PFSK-1 (cell line): ENCODE measurements around the gene SHCBP1.

Source experiments
- FOXP2 ChIP-seq: optimal IDR thresholded peaks from 2 replicates; pipeline ENCODE3; 2011; ENCODE audit warnings: borderline replicate concordance, control low read depth, inconsistent platforms; ENCODE audit not compliant: insufficient read depth; ENCODE audit errors: extremely low read length, extremely low read depth
- POLR2AphosphoS5 ChIP-seq: IDR thresholded peaks from 2 replicates; pipeline ENCODE4 v1.6.1; 2012; ENCODE audit warnings: low read depth, mild to moderate bottlenecking, control low read depth, low read length, moderate library complexity
- REST ChIP-seq, 2 experiments: IDR thresholded peaks; 2 replicates each; pipeline versions ENCODE4 v1.6.1 to v1.8.0; 2011 to 2012; ENCODE audit warnings: low read depth in 2 of 2, low read length in 2 of 2, control low read depth in 1 of 2, inconsistent platforms in 1 of 2, mild to moderate bottlenecking in 1 of 2, moderate library complexity in 1 of 2; ENCODE audit not compliant: insufficient read depth in 1 of 2
- TAF1 ChIP-seq: IDR thresholded peaks from 2 replicates; pipeline ENCODE4 v1.6.1; 2012; ENCODE audit warnings: low read length, control low read depth, borderline replicate concordance; ENCODE audit not compliant: insufficient read depth

DNA sequence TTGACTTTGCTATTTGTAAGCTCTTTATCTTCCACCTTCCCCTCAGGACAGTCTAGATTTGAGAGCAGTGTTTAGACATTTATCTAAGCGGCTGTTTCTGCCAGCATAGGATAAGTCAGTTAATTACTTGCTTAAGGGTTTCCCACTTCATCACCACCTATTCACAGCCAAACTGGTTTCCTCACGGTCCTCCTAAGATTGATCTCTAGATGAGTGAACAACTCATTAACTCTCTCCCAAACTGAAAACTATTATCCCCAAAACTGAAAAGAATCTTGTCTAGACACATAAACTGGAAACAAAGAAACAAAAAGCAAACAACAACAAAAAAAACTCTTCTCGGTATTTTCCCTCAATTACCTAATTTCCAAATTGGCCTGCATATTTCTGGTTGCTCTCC lies 58.2 kb downstream of the SHCBP1 start:
- no peak for TF ChIP-seq REST (IDR thresholded peaks at IDR 0.05; ENCODE audit: insufficient read depth in 1 of 2, low read depth in 2 of 2, low read length in 2 of 2)
- TF ChIP-seq FOXP2 = no peak
- TF ChIP-seq TAF1 = no peak
- no peak for TF ChIP-seq POLR2AphosphoS5
